NCI-H226 (cell line): ENCODE data around the gene ZNF276.
"Not testable (repeated sequence)": the region's sequence is repeated elsewhere in the genome, so short reads cannot be mapped to it uniquely, and the experiment has no call there.

Experiments used
- DNase-seq: peaks from one replicate; pipeline ENCODE4 v3.0.0-alpha.2; 2015

The ZNF276 gene

GRCh38 chr16:89738538-89739317, 17.4 kb downstream of the ZNF276 start:
- DNase-seq: no peak

DNA sequence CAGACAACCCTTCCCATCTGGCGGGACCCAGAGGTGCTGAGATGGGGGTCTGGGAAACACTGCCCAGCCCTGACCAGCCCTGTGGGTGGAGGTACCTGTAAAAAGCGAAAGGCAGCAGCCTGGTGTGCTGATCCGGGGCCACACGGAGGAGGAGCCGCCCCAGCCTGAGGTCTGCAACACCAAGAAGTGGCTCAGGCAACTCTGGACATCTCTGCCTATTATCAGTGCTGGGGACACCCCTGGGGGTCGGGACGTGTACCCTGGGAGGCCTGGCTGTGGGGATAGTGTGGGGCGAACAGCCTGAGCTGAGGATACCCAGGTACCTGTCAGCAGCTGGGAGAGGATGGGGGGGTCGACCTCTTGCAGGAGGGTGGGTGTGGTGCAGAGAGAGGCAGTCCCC, 18.0 kb downstream of the ZNF276 start:
- DNase-seq: no peak

DNA sequence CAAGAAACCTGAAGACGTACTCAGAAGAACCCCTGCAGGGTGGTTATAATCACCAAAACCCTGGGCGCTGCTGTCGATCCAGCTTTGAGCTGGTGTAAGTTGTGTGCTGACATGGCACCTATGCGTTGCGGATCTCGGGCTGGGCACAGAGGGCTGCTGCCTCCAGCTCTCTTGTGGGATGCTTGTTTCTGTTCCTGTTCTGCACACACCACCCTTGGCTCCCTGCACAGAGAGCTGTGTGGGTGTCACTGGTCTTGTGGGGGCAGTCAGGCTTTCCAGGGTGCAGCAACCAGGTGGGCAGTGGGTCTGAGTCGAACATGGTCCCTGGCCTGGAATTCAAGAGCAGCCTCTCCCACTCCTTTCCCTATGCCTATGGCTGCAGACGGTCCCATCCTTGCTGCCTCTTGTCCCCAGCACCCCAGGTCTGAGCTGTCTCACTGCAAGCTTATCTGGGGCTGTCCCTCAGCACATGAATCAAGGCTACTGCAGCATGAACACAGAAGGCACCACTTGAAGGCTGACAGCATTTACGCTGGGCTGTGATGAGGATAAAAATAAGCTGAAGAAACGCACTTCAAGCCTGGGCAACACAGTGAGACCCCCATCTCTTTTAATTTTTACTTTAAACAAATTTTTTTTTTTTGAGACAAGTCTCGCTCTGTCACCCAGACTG, 20.1 kb downstream of the ZNF276 start:
- no peak for DNase-seq

GRCh38 chr16:89742948-89743347, 21.6 kb downstream of the ZNF276 start:
- DNase-seq: no peak

- no peak for DNase-seq
These were observed 23.5 kb downstream of the ZNF276 start for GRCh38 chr16:89744813-89745212.

DNA sequence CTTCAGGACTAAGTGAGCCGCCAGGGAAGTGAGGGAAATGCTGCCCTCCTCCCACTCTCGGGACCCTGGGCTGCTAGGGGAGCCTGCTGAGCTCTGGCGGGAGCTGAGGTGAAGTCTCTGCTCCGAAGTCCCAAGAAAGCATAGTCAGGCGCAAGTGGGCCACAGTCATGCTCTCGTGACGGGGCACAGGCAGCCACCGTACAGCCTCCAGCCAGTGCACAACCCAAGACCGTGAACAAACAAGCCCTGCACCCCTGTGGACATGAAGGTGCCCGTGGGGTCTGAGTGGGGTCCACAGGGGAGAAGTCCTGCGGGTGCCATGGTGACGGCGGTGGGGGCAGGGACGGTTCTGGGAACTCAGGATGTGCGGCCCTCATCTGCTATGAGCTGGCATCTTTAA, 24.7 kb downstream of the ZNF276 start:
- no peak for DNase-seq

DNA sequence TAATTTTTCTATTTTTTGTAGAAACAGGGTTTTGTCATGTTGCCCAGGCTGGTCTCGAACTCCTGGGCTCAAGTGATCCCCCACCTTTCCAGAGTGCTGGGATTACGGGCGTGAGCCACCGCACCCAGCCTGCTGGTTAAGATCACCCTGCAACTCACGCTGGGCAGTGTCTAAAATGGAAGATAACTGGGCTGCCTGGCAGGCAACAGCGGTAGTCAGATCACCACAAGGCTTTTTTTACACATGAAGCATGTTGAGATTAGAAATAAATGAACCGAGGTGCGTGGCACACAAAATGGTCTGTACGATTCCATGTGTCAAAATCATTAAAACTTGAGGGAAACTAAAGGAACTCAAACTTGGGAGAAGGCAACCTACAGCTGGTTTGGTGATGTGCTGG, 26.7 kb downstream of the ZNF276 start:
- DNase-seq: no peak

- DNase-seq: no peak
These were observed 27.6 kb downstream of the ZNF276 start for GRCh38 chr16:89748921-89749320.

DNA sequence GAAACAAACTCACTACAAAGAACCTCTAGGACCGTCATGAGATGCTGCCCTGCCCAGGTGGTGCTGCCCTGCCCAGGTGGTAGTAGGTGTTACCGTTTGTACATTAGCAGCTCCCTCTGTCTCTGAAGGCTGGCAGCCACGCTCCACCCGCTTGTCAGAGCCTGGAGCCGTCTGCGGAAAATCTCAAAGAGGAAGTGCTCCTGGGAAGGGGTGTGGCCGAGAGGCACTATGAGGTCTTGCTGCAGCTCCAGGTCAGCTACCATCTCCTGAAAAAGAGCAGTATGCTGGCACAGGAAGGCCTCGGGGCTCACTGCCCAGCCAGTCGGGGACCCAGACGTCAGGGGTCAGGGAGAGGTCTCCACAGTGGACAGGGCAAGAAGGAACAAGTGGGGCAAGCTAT, 28.3 kb downstream of the ZNF276 start:
- no peak for DNase-seq

- no peak for DNase-seq
These were observed 38.5 kb downstream of the ZNF276 start for GRCh38 chr16:89759746-89760340.

GRCh38 chr16:89761304-89761922, 40.1 kb downstream of the ZNF276 start:
- DNase-seq: no peak

DNA sequence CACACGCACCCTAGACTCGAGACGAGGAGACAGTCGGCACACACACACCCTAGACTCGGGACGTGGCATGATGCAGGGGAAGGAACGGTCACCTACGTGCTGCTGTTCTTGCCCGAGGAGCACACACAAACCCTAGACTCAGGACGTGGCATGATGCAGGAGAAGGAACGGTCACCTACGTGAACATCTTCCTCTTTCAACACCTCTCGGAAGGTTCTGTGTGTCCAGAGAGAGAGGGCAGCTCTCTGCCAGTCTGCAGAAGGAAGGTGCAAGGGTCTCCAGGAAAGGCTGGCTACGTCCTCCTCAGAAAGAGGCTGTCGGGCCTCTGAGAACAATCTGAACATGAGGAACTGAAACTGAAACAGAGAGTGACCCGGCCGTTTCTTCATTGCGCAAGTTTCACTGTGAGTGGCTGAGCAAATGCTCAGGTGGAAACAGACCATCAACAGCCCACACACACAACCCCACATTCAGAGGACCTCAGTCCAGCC, 43.4 kb downstream of the ZNF276 start:
- DNase-seq: no peak

DNA sequence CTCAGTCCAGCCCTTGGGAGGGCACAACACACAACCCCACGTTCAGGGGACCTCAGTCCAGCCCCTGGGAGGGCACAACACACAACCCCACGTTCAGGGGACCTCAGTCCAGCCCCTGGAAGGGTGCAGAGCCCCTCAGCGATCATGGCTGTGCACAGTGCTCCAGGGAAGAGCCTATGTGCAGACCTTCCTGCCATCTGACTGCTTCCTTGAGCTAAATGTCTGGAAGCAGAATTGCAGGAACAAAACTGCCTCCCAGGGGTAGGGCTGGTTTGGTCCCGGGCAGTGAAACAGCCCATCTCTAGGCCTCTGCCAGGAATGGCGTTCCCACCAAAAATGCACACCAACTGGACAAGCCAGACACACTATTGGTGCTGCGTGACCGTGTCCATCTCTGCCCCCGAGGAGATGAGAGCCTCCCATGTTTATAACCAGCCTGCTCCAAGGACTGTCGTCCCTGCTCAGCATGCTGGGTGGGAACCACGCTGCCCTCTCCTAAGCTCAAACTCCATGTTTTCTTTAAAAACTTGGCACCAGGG, 44.0 kb downstream of the ZNF276 start:
- DNase-seq: no peak

GRCh38 chr16:89770367-89770766, 49.0 kb downstream of the ZNF276 start:
- DNase-seq: no peak

GRCh38 chr16:89775223-89775622, 53.9 kb downstream of the ZNF276 start:
- DNase-seq: no peak

DNA sequence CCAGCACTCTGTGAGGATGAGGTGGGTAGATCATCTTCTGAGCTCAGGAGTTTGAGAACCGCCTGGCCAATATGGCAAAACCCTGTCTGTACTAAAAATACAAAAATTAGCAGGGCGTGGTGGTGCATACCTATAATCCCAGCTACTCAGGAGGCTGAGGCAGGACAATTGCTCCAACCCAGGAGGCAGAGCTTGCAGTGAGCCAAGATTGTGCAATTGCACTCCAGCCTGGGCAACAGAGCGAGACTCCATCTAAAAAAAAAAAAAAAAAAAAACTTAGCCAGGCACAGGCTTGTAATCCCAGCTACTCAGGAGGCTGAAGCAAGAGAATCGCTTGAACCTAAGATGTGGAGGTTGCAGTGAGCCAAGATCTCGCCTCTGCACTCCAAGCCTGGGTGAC, 56.9 kb downstream of the ZNF276 start:
- not testable (repeated sequence) for DNase-seq

GRCh38 chr16:89779231-89779908, 58.0 kb downstream of the ZNF276 start:
- DNase-seq: no peak

DNA sequence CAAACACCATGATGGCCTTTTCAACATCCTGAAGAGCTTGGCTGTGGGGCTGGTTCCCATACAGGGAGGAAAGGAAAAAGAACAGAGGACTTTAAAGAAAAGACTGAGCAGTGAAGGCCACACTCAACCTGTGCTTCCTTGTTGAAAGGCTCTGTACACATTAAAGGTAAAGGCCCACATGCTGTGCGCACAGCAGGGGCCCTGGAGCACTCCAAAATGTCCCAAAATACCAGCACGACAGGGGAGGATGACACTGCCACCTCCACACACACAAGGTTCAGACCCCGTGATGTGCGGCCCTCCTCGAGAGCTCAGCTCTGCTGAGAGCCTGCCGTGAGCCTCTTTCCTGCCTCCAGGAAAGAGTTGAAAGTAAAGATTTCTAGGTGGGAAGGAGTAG, 58.6 kb downstream of the ZNF276 start:
- DNase-seq: no peak

DNA sequence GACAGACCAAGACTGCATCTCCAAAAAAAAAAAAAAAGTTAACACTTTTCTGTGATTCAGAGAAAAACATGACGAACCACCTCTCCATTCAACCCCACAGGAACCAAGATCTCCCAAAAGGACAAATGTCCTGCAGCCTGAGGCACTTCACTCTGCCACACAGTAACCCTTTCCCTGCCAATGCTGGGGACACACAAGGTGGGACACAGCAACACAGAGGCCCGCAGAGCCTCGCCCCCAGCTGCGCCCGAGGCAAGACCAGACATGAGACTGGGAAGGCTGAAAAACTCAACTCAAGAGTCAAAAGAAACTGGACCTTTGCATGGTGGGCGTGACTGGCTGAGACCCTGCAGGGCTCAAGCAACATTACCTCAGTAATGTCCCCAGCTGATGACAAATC, 61.2 kb downstream of the ZNF276 start:
- DNase-seq: no peak

GRCh38 chr16:89783952-89784351, 62.6 kb downstream of the ZNF276 start:
- DNase-seq: not testable (repeated sequence)

DNA sequence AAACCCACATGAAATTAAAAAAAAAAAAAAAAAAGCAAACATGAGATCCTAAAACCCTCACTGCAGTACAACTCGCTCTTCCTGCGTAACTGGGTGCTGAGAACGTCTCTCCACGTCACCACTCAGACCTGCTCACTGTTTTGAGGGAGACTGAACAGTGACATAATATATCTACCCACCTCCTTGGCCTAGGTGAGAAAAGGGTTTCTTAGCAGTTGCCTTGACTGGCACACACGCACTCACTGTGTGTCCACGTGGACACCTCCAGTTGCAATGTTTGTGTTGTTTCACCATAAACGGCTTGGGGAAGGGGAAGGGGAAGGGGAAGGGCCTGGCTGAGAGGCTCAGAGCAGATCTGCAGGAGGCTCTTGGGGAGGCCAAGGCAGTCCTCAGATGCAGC, 63.1 kb downstream of the ZNF276 start:
- no peak for DNase-seq

GRCh38 chr16:89785523-89786155, 64.3 kb downstream of the ZNF276 start:
- no peak for DNase-seq
